HG03575 (cell line): ENCODE data around the gene CLC.
"Not testable (repeated sequence)": the region's sequence is repeated elsewhere in the genome, so short reads cannot be mapped to it uniquely, and the experiment has no call there.

ENCODE experiments used
- ATAC-seq: cut with Tn5 transposase; IDR thresholded peaks from one replicate; pipeline ENCODE4 v1.9.1; 2021; ENCODE audit not compliant: unreplicated experiment, insufficient number of reproducible peaks, low FRiP score; ENCODE audit errors: extremely low read depth

The CLC gene

DNA sequence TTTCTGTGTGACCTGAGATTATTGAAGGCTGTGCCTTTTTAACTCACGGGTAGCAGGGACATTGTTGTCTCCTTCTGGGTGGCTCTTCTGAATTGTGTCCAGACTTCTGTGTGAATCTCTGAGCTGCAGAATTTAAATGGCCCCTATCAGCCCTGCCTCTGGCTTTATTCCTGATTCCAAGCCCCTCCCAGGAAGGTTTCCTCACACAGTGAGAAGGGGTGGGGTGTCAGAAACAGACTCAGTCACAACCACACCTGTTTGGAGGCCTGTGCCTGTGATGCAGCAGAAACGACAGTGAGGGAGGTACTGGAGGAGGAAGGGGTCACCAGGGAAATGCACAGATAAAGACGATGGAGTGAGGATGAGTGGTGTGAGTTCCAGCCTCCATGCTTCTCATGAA lies at the start of gene CLC:
Gene CLC, minus strand, starts transcription at position 139 of the 400 bp plus-strand sequence. Its CDS starts 77 bp downstream, at position 62.
- ATAC-seq, result no peak

DNA sequence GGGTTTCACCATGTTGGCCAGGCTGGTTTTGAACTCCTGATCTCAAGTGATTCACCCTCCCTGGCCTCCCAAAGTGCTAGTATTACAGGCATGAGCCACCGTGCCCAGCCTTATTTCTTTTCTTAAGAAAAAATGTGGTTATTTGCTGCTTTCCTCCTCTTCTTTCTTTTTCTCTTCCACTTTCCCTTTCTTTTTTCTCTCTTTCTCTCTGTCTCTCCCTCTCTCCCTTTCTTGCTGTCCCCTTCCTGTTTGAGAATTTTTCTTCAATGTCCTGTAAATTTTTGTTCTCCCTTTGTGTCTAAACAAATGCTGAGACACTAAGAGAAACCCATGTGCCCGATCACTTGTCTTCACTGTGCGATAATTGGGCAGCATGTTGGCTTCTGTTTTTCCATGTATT lies 43.1 kb upstream of the CLC start:
- no peak for ATAC-seq

DNA sequence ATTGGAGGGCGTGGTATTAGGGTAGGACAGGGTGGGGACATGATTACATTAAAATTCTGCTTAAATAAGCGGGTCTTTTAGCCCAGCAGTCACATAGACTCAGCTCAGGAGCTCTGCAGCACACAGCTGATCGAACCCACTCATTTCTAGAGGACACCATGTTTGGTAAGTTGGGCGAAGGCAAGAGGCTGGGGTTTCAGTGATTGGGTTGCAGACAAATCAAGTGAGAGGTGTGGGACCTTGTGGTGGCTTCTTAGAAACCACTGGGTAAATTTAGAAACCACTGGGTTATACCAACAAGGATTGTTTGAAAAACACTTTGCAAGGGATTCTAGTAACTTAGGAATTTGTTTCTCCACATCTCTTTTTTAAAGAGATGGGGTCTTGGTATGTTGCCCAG lies 40.9 kb upstream of the CLC start, which contains the start of gene LEUTX:
Gene LEUTX, plus strand, starts transcription at position 92 of the 400 bp plus-strand sequence. Its CDS starts 67 bp downstream, at position 159.
- no peak for ATAC-seq

DNA sequence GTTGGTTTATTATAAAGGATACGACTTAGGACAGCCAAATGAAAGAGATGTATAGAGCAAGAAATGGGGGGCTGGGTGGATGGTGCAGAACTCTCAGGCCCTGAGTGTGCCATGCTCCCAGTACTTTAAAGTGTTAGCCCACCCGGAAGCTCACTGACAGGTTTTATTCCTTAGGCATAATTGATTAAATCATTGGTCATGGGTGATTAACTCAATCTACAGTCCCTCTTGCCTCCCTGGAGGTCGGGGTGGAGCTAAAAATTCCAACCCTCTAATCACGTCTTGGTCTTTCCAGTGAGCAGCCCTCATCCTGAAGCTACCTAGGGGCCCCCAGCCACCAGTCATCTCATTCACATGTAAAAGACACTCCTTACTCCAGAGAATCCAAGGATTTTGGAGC lies 31.0 kb upstream of the CLC start:
- ATAC-seq, result no peak

DNA sequence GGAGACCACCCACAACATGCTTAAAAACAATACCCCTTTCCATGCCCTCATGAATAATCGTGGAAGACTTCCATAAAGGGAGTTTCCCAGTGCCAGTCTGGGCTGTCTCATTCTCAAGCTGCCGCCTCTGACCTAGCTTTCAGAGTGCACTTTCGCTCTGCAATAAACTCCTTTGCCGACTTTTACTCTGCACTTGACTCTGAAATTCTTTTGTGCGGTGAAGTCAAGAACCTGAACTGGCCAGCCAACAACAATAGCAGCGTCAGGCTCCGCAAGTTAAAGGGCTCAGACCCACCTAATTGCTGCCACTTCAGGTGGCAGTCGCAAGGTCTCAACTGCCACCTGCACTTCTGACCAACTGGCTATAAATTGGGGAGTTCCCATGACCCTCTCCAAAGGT lies 30.5 kb upstream of the CLC start:
- ATAC-seq, result no peak

DNA sequence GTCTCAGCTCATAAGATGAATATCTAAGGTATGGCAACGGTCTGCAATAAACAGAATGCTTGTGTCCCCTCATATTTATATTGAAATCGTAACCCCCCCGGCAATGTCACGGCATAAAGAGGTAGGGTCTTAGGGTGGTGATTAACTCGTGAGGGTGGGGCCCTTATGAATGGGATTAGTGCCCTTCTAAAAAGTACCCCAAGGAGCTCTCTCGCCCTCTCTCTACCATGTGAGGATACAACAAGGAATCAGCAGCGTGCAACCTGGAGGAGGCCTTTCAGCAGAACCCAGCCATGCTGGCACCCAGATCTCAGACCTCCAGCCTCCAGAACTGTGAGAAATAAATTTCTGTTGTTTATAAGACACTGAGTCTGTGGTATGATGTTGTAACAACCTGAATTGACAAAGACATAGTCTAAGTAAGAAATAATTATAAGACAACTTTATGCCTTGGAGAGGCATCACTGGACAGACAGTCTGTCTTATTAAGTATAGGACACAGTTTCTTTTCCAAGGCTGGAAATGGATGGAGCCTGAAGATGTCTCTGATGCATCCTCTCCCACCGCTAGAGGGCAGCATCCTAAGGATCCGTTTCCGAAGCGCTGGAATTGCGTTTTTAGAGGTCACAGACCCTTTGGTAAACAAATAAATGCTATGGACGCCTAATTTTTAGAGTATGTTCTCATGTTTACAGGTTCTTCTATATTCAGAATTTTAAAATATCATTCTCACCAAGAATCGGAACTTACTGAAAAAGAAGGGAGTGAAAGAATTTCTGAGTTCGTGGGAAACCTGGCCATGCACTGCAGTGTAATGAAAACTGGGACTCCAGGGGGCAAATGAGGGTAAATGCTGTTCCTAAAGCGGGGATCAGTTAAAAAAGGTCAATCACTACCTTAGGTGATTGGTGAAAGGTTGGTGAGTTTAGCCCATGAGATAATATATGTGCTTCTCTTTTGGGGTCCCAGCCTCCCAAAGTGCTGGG lies 27.6 kb upstream of the CLC start:
- no peak for ATAC-seq

DNA sequence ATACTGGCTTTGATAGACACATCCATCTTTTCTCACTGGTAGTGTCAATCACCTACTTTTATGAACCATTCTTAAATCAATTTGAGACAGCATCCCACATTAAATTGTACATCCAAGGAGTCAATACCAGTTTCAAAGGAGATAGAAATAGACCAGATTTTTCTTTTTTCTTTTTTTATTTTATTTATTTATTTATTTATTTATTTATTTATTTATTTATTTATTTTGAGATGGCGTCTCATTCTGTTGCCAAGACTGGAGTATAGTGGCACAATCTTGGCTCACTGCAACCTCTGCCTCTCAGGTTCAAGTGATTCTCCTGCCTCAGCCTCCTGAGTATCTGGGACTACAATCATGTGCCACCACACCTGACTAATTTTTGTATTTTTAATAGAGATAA lies 24.0 kb upstream of the CLC start:
- ATAC-seq, result not testable (repeated sequence)

DNA sequence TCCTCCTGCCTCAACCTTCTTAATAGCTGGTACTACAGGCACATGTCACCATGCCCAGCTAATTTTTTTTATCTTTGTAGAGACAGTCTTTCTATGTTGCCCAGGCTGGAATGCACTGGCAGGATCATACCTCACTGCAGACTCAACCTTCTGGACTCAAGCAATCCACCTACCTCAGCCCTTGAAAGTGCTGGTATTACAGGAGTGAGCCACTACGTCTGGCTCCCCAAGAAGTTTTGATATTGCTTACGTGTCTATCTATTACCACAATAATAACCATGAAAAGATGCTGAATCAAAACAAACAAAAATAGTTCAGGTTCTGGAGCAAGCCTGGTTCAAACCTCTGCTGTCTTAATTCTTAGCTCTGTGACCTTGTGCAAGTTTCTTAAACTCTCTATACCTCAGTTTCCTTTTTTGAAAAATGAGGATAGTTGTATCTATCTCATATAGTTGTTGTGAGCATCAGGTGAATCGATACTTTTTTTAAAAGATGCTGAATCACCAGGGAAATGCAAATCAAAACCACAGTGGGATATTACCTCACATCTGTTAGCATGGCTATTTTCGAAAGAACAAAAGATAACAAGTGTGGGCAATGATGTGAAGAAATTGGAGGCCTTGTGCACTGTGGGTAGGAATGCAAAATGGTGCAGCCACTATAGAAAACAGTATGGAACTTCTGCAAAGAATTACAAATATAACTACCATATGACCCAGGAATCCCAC lies 21.8 kb upstream of the CLC start:
- ATAC-seq, result no peak

DNA sequence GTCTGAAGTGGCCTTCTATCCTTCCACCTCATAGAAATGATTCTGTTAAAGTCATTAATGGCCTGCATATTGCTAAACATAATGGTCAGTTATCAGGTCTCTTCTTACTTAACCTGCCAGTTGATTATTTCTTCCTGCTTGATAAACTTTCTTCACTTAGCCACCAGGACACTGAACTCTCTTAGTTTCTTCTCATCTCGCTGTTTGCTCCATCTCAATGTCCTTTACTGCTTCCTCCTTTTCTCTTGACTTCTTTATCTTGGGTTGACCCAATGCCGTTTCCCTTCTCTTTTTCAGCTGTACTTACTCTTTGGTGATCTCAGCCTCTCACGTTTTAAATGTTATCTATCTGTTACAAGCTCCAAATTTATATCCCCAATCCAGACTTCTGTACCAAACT lies 17.1 kb upstream of the CLC start:
- no peak for ATAC-seq

DNA sequence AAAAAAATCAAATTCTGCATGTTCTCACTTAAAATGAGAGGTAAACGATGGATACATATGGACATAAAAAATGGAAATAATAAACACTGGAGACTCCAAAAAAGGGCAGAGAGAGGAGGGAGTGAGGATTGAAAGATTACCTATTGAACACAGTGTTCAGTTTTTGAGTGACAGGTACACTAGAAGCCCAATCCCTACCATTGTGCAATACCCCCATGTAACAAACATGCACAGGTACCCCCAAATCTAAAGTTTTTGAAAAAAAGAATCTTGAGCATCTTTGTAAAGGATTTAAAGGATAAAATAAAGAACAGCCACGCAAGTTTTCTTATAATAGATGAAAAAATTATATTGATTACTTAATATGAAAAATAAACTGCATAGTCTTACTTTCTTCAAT lies 16.7 kb upstream of the CLC start:
- ATAC-seq, result no peak

DNA sequence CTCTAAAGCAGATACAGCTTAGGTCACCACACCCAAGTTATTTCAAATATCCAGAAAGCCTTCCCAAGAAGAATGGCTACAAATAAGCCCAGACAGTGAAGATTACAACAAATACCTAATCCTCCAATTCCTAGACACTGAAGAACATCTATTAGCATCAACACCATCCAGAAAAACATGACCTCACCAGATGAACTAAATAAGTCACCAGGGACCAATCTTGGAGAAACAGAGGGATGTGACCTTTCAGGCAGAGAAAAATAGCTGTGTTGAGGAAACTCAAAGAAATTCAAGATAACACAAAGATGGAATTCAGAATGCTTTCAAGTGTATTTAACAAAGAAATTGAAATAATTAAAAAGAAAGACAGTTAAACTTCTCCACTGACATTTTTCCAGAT lies 15.0 kb upstream of the CLC start:
- no peak for ATAC-seq

DNA sequence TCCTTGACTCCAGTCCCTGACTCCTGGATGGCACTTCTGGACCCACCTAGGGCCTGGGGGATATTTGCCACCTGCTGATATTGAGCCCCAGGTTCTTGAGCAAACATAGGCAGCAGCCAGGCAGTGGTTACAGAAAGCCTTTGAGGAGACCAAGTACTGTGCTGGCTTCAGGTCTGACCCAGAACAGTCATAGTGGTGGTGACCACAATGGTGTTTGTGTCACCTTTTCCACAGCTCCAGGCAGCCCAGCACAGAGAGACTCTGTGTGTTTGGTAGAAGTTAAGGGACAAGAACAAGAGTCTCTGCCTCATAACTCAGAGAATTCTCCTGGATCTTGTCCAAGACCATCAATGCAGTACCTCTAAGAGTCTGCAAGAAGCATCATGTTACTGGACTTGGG lies 14.6 kb upstream of the CLC start:
- ATAC-seq, result no peak

DNA sequence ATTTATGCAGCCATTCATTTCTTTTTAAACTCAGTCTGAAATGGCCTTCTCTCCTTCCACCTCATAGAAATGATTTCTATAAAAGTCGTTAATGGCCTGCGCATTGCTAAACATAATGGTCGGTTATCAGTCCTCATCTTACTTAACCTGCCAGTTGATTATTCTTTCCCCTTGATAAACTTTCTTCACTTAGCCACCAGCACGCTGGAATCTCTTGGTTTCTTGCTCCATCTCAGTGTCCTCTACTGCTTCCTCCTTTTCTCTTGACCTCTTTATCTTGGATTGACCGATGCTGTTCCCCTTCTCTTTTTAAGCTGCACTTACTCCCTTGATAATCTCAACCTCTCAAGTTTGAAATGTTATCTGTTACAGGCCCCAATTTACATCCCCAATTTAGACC lies 12.2 kb upstream of the CLC start:
- no peak for ATAC-seq

DNA sequence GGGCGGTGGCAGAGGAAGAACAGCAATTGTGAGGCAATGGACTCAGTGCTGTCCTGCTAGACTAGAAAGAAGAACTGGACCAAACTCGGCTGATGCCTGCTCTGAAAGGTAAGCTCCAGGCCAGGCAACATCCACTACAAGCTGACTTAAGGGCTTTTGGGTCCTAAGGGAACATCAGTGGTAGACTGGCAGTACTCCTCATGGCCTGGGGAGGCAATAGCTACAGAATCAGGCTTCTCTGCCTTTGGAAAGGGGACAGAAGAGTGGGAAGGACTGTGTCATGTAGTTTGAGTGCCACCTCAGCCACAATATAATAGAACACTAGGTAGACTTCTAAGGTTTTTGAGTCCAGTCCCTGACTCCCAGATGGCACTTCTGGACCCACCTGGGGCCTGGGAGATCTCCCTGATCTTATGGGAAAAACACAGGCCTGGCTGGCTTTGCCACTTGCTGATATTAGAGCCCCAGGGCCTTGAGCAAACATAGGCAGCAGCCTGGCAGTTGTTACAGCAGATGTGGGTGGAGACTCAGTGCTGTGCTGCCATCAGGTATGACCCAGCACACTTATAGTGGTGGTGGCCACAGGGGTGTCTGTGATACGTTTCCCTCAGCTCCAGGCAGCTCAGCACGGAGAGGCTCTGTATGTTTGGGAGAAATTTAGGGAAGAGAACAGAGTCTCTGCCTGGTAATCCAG lies 9.2 kb upstream of the CLC start:
- ATAC-seq, result no peak

DNA sequence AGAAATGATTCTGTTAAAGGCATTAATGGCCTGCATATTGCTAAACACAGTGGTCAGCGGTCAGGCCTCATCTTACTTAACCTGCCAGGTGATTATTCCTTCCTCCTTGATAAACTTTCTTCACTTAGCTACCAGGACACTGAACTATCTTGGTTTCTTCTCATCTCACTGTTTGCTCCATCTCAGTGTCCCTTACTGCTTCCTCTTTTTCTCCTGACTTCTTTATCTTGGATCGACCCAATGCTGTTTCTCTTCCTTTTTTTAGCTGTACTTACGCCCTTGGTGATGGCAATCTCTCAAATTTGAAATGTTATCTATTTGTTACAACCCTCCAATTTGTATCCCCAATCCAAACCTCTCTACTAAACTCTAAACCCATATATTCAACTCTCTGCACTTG lies 7.8 kb upstream of the CLC start:
- ATAC-seq, result no peak

DNA sequence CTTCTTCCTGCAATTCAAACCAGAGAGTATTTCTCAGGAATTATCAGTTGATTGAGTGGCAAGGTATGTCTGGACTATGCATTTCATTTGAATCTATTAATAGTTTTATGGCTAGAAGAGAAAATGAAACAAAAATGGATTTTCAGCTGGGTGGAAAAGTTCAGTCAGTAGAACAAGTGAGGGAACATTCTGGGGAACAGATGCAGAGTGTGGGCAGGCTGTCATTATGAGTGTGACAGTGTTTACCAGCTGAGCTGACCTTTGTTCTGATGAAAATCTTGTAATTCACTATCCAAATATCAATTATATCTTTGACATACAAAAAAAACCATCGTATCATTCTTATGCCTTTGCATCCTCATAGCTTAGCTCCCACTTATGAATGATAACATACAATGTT lies 2.6 kb upstream of the CLC start:
- no peak for ATAC-seq

DNA sequence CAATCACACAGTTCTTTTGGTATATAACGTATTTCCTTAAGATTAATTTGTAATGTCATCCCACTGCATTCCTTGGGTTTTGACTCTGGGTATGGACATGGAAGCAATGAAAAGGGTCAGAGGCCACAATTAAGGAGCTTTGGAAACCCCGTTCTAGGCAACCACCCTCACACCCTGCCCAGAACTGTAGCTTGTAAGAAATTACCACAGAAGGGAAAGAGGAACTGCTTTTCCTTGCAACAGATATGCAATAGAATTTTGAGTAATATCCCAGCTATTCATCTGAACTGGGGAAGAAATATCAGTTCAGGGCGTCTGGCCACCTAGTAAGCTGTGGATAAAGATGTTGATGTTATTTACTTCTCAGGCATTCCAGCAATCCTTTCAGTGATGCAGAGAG lies 985 bp upstream of the CLC start:
- no peak for ATAC-seq

DNA sequence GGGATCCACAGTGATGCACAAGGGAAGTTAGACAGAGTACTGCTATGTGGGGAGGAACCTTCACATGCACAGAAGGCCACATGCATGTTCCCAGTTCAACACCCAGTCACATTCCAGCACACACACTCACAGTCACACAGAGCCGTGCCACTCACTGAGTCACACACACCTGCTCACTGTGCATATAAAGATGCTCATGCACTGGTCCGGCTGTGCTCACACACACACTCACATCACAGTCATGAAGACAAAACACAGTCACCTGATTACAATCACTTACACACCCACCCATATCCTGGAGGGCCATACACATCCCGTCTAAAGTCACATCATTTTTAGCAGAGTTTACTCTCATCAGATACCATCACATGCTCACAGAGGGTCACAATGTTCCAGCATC lies 478 bp downstream of the CLC start:
- no peak for ATAC-seq

DNA sequence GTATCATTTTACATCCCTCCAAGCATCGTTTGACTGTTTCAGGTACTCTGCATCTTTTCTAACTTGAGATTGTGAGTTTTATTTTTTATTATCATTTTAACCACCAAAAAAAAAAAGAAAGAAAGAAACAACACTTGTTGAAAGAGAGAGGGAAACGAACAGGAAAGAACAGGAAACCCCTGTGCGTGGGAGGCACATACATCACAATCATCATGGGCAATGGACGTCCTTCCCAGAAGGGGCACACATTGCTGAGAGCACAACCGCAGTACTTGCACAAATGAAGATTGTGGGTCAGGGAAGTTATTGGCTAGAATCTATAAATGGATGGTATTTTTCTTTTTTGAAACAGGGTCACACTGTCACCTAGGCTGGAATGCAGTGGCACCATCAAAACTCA lies 1.7 kb downstream of the CLC start:
- ATAC-seq, result no peak

DNA sequence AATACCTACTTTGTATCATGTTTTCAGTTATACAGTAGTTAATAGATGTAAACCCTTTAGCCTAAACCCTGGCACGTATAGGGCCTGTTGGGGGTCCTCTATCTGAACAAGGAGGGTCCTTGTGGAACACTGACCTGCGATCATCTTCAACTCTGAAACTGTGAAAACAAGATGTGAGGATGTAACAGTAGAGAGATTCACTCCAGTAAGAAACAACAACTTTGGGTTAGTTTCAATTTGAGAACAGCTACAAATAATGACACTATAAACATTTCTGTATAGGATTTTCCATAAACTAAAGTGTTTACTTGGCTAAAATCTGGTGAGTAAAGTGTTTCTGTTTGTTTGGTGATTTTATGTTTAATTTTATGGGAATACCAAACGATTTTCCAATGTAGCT lies 2.1 kb downstream of the CLC start:
- ATAC-seq, result no peak
